HG02885 (cell line): ENCODE measurements around the gene FAM163B.
"Not testable (repeated sequence)": the region's sequence is repeated elsewhere in the genome, so short reads cannot be mapped to it uniquely, and the experiment has no call there.

Experiments used
- ATAC-seq: cut with Tn5 transposase; IDR thresholded peaks from one replicate; pipeline ENCODE4 v1.9.1; 2021; ENCODE audit warnings: mild to moderate bottlenecking; ENCODE audit not compliant: unreplicated experiment, poor library complexity

FAM163B gene

GRCh38 chr9:133640580-133641395 lies 31.6 kb upstream of the FAM163B start:
- no peak for ATAC-seq

GRCh38 chr9:133640160-133640559 lies 31.0 kb upstream of the FAM163B start:
- ATAC-seq, result no peak

DNA sequence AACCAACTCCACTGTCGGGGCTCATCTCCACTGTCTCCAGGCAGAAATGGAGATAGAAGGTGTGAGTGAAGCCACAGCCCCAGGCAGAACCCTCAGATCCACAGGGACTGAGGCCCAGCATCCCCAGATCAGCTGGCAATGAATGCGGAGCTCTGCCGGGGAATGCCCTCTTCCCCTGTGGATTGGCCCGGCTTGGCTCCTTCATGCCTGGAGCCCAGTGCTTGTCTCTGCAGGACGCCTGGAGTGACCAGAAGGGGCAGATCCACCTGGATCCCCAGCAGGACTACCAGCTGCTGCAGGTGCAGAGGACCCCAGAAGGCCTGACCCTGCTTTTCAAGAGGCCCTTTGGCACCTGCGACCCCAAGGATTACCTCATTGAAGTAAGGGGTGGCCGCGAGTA lies 30.4 kb upstream of the FAM163B start:
- ATAC-seq, result no peak

GRCh38 chr9:133638711-133639110 lies 29.5 kb upstream of the FAM163B start:
- no peak for ATAC-seq

DNA sequence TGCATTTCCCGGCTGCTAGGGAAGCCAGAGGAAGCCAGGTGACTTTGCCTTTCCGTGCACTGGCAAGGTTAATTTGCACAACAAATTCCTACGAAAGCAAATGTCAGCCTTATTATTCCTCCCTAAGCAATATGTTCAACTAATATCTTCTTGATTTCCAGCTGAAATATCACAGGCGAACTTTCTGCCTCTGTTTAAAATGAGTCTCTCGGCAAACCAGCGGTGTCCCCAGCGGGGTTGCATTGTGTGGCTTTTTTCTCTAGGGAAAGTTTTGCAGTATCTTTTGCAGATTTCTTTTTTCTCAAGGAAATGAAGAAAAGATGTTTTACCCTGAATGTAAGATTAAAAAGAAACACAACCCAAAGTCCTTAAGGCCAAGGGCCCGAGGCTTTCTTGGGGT lies 28.9 kb upstream of the FAM163B start:
- ATAC-seq, result no peak

- ATAC-seq, result no peak
These were observed 28.4 kb upstream of the FAM163B start for GRCh38 chr9:133637451-133638055.

DNA sequence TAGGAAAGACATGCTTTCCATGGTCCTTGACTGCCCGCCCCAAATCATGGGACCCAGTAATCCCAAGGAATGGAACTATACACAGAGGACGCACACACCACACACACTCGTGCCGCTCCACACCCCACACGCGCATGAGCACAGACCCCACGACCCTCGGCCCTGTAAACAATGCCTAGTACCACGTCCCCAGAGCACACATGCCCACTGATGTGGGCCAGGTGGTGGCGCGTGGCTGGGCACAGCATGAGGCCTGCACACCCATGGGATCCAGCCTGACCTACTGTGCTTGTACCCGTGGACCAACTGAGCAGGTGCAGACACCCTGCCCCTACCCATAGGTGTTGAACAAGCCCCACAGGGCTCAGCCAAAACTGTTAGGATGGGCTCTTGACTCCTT lies 27.7 kb upstream of the FAM163B start:
- ATAC-seq, result no peak

- ATAC-seq, result no peak
These were observed 26.6 kb upstream of the FAM163B start, which contains the start of gene DBH for GRCh38 chr9:133635533-133636531. Gene DBH, plus strand, starts transcription at chr9:133636363. Its CDS starts 9 bp downstream, at chr9:133636372.

- no peak for ATAC-seq
These were observed 25.9 kb upstream of the FAM163B start for GRCh38 chr9:133635098-133635497.

- ATAC-seq, result no peak
These were observed 25.0 kb upstream of the FAM163B start for GRCh38 chr9:133634081-133634691.

DNA sequence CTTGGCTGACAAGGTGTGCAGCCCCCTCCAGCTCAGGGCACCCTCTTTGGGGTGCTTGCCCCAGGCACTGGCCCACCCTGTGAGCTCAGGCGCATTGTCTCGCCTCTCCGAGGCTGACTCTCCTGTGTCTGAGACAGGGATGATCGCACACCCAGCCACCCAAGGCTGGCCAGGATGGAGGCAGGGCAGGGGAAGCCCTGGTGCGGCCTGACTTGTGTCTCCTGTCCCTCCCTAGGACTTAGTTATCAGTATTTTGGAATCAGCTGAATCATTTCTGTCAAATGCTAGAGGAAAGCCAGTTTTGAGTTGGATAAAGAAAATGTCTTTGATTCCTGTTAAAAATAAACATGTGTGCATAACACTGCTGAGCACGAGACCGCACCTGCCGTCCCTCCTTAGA lies 24.5 kb upstream of the FAM163B start:
- ATAC-seq, result no peak

GRCh38 chr9:133632806-133633680 lies 23.9 kb upstream of the FAM163B start:
- no peak for ATAC-seq

- ATAC-seq, result no peak
These were observed 21.9 kb upstream of the FAM163B start for GRCh38 chr9:133631111-133631510.

DNA sequence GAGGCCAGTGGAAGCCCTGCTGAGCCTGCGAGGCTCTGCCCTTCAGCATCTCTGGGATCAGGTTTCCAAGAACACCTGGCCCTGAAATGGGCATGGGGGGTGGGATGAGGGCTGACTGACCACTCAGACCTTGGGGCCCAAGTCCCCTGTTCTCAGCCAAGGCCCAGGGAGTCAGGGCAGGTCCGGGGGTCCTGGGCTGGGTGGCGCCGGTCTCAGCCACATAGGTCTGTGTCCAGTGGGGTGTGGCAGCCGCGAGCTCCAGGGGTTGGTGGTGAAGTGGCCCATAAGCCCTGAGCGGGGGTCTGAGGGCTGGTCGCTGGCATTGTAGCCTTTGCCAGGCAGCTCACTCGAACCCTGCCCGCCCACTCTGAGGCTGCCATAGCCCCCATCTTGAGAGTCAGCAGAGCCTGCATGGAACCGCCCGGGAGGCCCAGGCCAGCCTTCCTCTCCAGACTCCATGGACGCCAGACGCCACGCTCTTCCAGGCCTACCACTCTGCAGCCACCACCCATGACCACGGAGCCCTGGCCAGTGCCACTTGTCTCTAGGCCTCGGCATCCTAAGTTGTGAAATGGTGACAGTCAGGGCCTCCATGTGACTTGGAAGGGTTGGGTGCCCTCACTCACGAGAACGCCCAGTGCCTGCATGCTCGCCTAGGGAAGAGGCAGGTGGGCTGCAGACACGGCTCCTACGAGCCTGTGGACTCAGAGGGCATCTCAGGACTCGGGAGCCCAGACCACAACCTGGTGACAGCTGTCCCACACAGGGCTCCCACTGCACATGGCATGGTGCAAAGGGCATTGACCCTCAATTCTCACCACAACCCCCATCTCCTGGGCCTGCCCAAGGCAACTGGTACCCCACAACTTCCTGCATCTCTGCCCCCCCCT lies 20.3 kb upstream of the FAM163B start:
- no peak for ATAC-seq

DNA sequence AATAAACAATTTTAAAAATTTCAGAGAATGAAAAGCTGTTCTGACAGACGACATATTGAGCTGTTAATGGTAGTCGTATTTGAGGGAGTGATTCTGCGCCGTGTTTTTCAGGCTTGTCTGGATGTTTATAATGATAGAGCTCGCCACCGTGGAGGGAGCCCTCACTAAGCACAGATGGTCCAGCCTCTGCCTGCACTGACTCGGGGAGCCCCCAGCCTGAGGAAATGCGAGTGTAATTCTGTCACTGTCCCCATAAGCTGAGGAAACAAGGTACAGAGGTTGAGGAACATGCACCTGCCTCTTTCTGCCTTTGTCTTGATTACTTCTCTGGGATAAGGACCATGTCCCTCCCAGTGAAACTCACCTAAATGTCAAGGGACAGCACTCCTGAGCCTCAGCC lies 19.6 kb upstream of the FAM163B start:
- ATAC-seq, result no peak

DNA sequence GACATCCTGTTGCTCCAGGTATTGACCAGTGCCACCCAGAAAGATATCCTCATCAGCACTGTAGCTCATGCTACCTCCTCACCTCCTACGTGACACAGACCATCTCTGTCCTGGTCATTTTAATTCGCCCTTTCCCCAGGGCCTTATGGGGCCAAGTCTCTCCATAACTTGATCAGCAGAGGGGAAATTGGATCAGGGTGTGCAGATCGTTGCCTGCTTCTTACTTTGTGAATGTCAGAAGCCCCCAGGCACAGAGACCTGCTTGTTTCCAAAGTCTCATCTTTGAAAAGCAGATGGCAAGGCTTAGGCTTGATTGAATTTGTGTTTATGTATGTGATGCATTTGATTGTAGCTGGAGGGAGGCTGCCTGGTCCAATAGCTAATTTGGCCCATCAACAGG lies 18.2 kb upstream of the FAM163B start:
- no peak for ATAC-seq

DNA sequence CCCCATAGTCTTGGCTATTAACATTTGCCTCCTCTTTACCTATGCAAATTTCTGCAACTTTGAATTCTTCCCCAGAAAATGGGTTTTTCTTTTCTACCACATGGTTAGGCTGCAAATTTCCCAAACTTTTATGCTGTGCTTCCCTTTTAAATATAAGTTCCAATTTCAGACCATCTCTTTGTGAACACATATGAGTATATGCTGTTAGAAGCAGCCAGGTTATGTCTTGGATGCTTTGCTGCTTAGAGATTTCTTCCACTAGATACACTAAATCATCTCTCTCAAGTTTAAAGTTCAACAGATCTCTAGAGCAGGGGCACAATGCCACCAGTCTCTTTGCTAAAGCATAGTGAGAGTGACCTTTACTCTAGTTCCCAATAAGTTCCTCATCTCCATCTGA lies 16.8 kb upstream of the FAM163B start:
- ATAC-seq, result not testable (repeated sequence)

DNA sequence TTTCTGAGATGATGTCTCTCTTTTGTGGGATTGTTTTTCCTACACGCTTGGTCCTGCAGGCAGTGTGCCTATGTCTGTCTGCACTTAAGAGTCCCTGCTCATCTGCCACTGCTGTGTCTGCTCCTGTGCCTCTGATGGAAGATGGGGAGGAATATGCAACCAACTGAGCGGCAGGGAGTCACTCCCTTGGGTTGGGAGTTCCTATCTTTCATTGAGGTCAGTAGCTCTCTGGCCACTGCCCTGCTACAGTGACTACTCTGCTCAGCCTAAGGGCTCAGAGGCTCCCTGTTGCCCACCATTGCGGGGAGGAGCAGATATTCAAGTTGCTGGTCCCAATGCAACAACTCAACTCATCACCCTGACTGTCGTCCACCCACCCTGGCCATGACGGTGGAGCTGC lies 13.4 kb upstream of the FAM163B start:
- no peak for ATAC-seq
